CD4-positive, alpha-beta T cell treated with Interleukin-17A for 1 hour (primary cell): ENCODE measurements around the gene UCN2.
"Not testable (repeated sequence)": the region's sequence is repeated elsewhere in the genome, so short reads cannot be mapped to it uniquely, and the experiment has no call there.

ENCODE experiments used
- DNase-seq: peaks from one replicate; pipeline ENCODE4 v3.0.0-alpha.2; 2020

The UCN2 gene

GRCh38 chr3:48560648-48561018, 2.9 kb downstream of the UCN2 start:
- DNase-seq = no peak

- DNase-seq = peak; percentile 32
These were observed 5.0 kb downstream of the UCN2 start for GRCh38 chr3:48558493-48559134.

GRCh38 chr3:48556796-48557626, 6.6 kb downstream of the UCN2 start, which contains the start of gene PFKFB4:
Gene PFKFB4 (minus strand): TSS chr3:48556803. CDS start chr3:48556777, 26 bp downstream.
- peak; percentile 100 for DNase-seq

GRCh38 chr3:48555949-48556795, 7.4 kb downstream of the UCN2 start:
- no peak for DNase-seq

- DNase-seq = no peak
These were observed 8.2 kb downstream of the UCN2 start for GRCh38 chr3:48555231-48555948.

GRCh38 chr3:48553886-48554845, 9.4 kb downstream of the UCN2 start:
- DNase-seq = no peak

- no peak for DNase-seq
These were observed 10.2 kb downstream of the UCN2 start for GRCh38 chr3:48553361-48553760.

- no peak for DNase-seq
These were observed 11.2 kb downstream of the UCN2 start for GRCh38 chr3:48552111-48552951.

GRCh38 chr3:48551651-48552050, 11.9 kb downstream of the UCN2 start:
- DNase-seq = not testable (repeated sequence)

- peak; percentile 87 for DNase-seq
These were observed 14.6 kb downstream of the UCN2 start for GRCh38 chr3:48548729-48549705.

GRCh38 chr3:48548126-48548525, 15.5 kb downstream of the UCN2 start:
- DNase-seq = no peak

GRCh38 chr3:48546203-48546829, 17.3 kb downstream of the UCN2 start:
- peak; percentile 26 for DNase-seq

- no peak for DNase-seq
These were observed 19.4 kb downstream of the UCN2 start for GRCh38 chr3:48544141-48544540.

- DNase-seq = no peak
These were observed 20.2 kb downstream of the UCN2 start for GRCh38 chr3:48543271-48543866.

- DNase-seq = no peak
These were observed 25.1 kb downstream of the UCN2 start for GRCh38 chr3:48538451-48538850.

GRCh38 chr3:48536785-48537184, 26.8 kb downstream of the UCN2 start:
- no peak for DNase-seq

GRCh38 chr3:48536116-48536515, 27.5 kb downstream of the UCN2 start:
- DNase-seq = no peak

GRCh38 chr3:48535578-48535977, 28.0 kb downstream of the UCN2 start:
- no peak for DNase-seq
